K562 (cell line): ENCODE measurements around the gene ACADVL. TPM values are rescaled to one million over a fixed set of nuclear protein-coding genes. Genes with fewer than 3 reads are reported as not detected.
A peak's percentile ranks its signal among the peaks of the same experiment; 100 is the strongest.

Experiments used
- COPS2 ChIP-seq: fragments of 450-650 bp; conservative IDR thresholded peaks from 2 replicates; pipeline ENCODE4 v1.6.1; 2016; ENCODE audit warnings: mild to moderate bottlenecking, moderate library complexity
- DACH1 ChIP-seq: fragments of 450-650 bp; IDR thresholded peaks from 2 replicates; pipeline ENCODE4 v1.6.1; 2018; ENCODE audit not compliant: partially characterized antibody
- FIP1L1 ChIP-seq: fragments of 200-400 bp; formaldehyde crosslinking; IDR thresholded peaks from 2 replicates; pipeline ENCODE4 v1.6.1; 2018; ENCODE audit warnings: mild to moderate bottlenecking, low read depth, low read length; ENCODE audit not compliant: poor library complexity, severe bottlenecking
- FOXA1 ChIP-seq: fragments of 450-650 bp; IDR thresholded peaks from 2 replicates; pipeline ENCODE4 v1.6.1; 2016; ENCODE audit warnings: mild to moderate bottlenecking, borderline replicate concordance
- MXI1 ChIP-seq: IDR thresholded peaks from 2 replicates; pipeline ENCODE4 v1.6.1; 2011; ENCODE audit warnings: low read depth, mild to moderate bottlenecking, improper control_type of control experiment, low read length
- NCOR1 ChIP-seq: fragments of 450-650 bp; IDR thresholded peaks from 2 replicates; pipeline ENCODE4 v1.6.1; 2016; ENCODE audit warnings: mild to moderate bottlenecking, moderate library complexity
- NFIC ChIP-seq: fragments of 450-650 bp; IDR thresholded peaks from 2 replicates; pipeline ENCODE4 v1.6.1; 2017; ENCODE audit warnings: mild to moderate bottlenecking, inconsistent platforms
- PHTF2 ChIP-seq: fragments of 250-450 bp; sonication (Bioruptor Pico); IDR thresholded peaks from 2 replicates; pipeline ENCODE4 v1.5.0; 2021; ENCODE audit warnings: mild to moderate bottlenecking
- RAD21 ChIP-seq, 2 experiments: fragments of 250-450 bp in 1 of 2; fragments of 450-650 bp in 1 of 2; sonication (Bioruptor Pico) in 1 of 2; formaldehyde crosslinking in 1 of 2; IDR thresholded peaks in 1 of 2; conservative IDR thresholded peaks in 1 of 2; 2 replicates each; pipeline versions ENCODE4 v1.4.0 to v1.8.0; 2020 to 2022; ENCODE audit warnings: mild to moderate bottlenecking in 2 of 2, moderate library complexity in 1 of 2
- ZNF224 ChIP-seq: sonication (generic); formaldehyde crosslinking; IDR thresholded peaks from 2 replicates; pipeline ENCODE4 v1.8.0; 2022; ENCODE audit warnings: mild to moderate bottlenecking, missing genetic modification reagents
- polyA plus RNA-seq, 8 experiments: library from polyadenylated mRNA; depleted of rRNA in 4 of 8; stranded (reverse) in 5 of 8; unstranded in 3 of 8; fragments of >200 nt; fragmentation: Nextera tagmentation in 2 of 8; fragmentation: Illumina TruSeq in 1 of 8; extraction: Ambion mirVana in 2 of 8; extraction: Trizol in 1 of 8; gene quantifications; 2 replicates each; pipeline versions ENCODE4 v1.2.1 to v1.2.3, GENCODE V29; 2011 to 2014; ENCODE audit warnings: inconsistent platforms in 1 of 8, missing spikeins in 1 of 8
- total RNA-seq, 7 experiments: library from RNA; depleted of rRNA in 6 of 7; stranded (reverse); fragments of >200 nt in 6 of 7; fragmentation: Illumina TruSeq in 2 of 7; extraction: Trizol in 2 of 7; gene quantifications; 2 replicates each; pipeline versions ENCODE4 v1.2.1 to v1.2.3, GENCODE V29; 2011 to 2021; ENCODE audit warnings: low replicate concordance in 1 of 7
- TF ChIP-seq, protein P1 (sequence below): fragments of 250-450 bp; sonication (Bioruptor Pico); IDR thresholded peaks from 2 replicates; pipeline ENCODE4 v1.4.0; 2020; ENCODE audit warnings: mild to moderate bottlenecking, moderate library complexity, borderline replicate concordance
- TF ChIP-seq, protein P2 (sequence below), 2 experiments: IDR thresholded peaks; 2 replicates each; pipeline ENCODE4 v1.6.1; 2011; ENCODE audit warnings: borderline replicate concordance in 1 of 2, control low read depth in 1 of 2, low read depth in 1 of 2, low read length in 1 of 2, mild to moderate bottlenecking in 1 of 2, mixed read lengths in 1 of 2, moderate library complexity in 1 of 2; ENCODE audit not compliant: insufficient read depth in 1 of 2, insufficient read length in 1 of 2, poor library complexity in 1 of 2, severe bottlenecking in 1 of 2; ENCODE audit errors: extremely low read depth in 1 of 2
- TF ChIP-seq, protein P3 (sequence below): fragments of 200-800 bp; sonication (Bioruptor generic); IDR thresholded peaks from 2 replicates; pipeline ENCODE4 v1.6.1; 2017; ENCODE audit warnings: missing genetic modification characterization, missing compliant biosample characterization
- TF ChIP-seq, protein P4 (sequence below): fragments of 250-450 bp; sonication (Bioruptor Pico); IDR thresholded peaks from 2 replicates; pipeline ENCODE4 v1.4.0; 2020

ACADVL gene
- total and polyA plus RNA-seq, 9 of the 15 experiments (the other 6 are each of a cell fraction or from before 2014, with no cell fraction given), result 25.5 to 449 (median 214) TPM

DNA sequence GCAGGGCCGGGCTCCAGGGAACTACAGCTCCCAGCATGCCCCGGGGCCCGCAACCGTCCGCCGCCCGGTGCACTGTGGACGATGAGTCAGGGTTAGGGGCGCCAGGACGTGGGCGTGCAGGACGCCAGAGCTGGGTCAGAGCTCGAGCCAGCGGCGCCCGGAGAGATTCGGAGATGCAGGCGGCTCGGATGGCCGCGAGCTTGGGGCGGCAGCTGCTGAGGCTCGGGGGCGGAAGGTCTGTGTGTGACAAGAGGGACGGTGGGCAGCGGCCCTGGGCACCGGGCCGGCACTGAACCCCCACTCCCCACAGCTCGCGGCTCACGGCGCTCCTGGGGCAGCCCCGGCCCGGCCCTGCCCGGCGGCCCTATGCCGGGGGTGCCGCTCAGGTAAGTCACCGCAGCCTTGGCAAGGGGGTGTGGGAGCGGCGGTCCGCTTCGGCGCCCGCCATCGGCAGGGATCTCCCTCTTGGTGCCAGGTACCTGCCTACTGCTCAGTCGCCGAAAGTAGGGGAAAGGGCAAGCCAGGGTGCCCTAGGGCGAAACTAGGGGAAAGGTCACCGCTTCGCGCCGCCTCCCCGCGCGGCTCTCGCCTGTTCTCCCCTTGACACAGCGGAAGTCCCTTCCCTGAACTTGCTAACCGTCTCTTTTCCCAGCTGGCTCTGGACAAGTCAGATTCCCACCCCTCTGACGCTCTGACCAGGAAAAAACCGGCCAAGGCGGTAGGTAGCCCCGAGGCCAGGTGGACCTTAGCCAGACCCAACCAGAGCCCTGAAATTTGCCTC is at the start of gene ACADVL, which contains the start of gene DLG4 (continued):
- TF ChIP-seq, protein P1, sequence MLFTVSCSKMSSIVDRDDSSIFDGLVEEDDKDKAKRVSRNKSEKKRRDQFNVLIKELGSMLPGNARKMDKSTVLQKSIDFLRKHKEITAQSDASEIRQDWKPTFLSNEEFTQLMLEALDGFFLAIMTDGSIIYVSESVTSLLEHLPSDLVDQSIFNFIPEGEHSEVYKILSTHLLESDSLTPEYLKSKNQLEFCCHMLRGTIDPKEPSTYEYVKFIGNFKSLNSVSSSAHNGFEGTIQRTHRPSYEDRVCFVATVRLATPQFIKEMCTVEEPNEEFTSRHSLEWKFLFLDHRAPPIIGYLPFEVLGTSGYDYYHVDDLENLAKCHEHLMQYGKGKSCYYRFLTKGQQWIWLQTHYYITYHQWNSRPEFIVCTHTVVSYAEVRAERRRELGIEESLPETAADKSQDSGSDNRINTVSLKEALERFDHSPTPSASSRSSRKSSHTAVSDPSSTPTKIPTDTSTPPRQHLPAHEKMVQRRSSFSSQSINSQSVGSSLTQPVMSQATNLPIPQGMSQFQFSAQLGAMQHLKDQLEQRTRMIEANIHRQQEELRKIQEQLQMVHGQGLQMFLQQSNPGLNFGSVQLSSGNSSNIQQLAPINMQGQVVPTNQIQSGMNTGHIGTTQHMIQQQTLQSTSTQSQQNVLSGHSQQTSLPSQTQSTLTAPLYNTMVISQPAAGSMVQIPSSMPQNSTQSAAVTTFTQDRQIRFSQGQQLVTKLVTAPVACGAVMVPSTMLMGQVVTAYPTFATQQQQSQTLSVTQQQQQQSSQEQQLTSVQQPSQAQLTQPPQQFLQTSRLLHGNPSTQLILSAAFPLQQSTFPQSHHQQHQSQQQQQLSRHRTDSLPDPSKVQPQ (CRISPR knock-in tag), result no peak
- TF ChIP-seq, protein P2, sequence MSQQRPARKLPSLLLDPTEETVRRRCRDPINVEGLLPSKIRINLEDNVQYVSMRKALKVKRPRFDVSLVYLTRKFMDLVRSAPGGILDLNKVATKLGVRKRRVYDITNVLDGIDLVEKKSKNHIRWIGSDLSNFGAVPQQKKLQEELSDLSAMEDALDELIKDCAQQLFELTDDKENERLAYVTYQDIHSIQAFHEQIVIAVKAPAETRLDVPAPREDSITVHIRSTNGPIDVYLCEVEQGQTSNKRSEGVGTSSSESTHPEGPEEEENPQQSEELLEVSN (IDR thresholded peaks at IDR 0.05; ENCODE audit: borderline replicate concordance in 1 of 2, extremely low read depth in 1 of 2, insufficient read depth in 1 of 2, insufficient read length in 1 of 2, low read depth in 1 of 2, low read length in 1 of 2, poor library complexity in 1 of 2, severe bottlenecking in 1 of 2), result no peak
- TF ChIP-seq DACH1, result no peak
- no peak for TF ChIP-seq FOXA1
- TF ChIP-seq, protein P3, sequence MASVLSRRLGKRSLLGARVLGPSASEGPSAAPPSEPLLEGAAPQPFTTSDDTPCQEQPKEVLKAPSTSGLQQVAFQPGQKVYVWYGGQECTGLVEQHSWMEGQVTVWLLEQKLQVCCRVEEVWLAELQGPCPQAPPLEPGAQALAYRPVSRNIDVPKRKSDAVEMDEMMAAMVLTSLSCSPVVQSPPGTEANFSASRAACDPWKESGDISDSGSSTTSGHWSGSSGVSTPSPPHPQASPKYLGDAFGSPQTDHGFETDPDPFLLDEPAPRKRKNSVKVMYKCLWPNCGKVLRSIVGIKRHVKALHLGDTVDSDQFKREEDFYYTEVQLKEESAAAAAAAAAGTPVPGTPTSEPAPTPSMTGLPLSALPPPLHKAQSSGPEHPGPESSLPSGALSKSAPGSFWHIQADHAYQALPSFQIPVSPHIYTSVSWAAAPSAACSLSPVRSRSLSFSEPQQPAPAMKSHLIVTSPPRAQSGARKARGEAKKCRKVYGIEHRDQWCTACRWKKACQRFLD (CRISPR knock-in tag), result peak; percentile 50; the same call in 1 of the 2 replicates
- peak; percentile 38 for TF ChIP-seq NCOR1
- TF ChIP-seq PHTF2, result no peak
- TF ChIP-seq, protein P4, sequence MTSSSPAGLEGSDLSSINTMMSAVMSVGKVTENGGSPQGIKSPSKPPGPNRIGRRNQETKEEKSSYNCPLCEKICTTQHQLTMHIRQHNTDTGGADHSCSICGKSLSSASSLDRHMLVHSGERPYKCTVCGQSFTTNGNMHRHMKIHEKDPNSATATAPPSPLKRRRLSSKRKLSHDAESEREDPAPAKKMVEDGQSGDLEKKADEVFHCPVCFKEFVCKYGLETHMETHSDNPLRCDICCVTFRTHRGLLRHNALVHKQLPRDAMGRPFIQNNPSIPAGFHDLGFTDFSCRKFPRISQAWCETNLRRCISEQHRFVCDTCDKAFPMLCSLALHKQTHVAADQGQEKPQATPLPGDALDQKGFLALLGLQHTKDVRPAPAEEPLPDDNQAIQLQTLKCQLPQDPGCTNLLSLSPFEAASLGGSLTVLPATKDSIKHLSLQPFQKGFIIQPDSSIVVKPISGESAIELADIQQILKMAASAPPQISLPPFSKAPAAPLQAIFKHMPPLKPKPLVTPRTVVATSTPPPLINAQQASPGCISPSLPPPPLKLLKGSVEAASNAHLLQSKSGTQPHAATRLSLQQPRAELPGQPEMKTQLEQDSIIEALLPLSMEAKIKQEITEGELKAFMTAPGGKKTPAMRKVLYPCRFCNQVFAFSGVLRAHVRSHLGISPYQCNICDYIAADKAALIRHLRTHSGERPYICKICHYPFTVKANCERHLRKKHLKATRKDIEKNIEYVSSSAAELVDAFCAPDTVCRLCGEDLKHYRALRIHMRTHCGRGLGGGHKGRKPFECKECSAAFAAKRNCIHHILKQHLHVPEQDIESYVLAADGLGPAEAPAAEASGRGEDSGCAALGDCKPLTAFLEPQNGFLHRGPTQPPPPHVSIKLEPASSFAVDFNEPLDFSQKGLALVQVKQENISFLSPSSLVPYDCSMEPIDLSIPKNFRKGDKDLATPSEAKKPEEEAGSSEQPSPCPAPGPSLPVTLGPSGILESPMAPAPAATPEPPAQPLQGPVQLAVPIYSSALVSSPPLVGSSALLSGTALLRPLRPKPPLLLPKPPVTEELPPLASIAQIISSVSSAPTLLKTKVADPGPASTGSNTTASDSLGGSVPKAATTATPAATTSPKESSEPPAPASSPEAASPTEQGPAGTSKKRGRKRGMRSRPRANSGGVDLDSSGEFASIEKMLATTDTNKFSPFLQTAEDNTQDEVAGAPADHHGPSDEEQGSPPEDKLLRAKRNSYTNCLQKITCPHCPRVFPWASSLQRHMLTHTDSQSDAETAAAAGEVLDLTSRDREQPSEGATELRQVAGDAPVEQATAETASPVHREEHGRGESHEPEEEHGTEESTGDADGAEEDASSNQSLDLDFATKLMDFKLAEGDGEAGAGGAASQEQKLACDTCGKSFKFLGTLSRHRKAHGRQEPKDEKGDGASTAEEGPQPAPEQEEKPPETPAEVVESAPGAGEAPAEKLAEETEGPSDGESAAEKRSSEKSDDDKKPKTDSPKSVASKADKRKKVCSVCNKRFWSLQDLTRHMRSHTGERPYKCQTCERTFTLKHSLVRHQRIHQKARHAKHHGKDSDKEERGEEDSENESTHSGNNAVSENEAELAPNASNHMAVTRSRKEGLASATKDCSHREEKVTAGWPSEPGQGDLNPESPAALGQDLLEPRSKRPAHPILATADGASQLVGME (CRISPR knock-in tag), result no peak
- TF ChIP-seq MXI1, result 0 out of 2 replicates have a peak, but pooled peaks have one; percentile 18
- no peak for TF ChIP-seq COPS2
- TF ChIP-seq RAD21 (CRISPR knock-in tag; conservative IDR thresholded peaks at IDR 0.05 in 1 of 2, IDR thresholded peaks at IDR 0.05 in 1 of 2), result no peak
- no peak for TF ChIP-seq NFIC
- TF ChIP-seq ZNF224 (CRISPR knock-in tag), result no peak
- peak; percentile 60 for TF ChIP-seq FIP1L1
